ENCODE data around the gene PER1. TPM values are rescaled to one million over a fixed set of nuclear protein-coding genes. Genes with fewer than 3 reads are reported as not detected.
A peak's percentile ranks its signal among the peaks of the same experiment; 100 is the strongest.

PER1 gene
- total and polyA plus RNA-seq, 2 of the 13 experiments (the other 11 are each of a cell fraction or from before 2014, with no cell fraction given) = 2.6 to 3.6 TPM

GRCh38 chr17:8173056-8173870, 21.1 kb upstream of the PER1 start (continued):
- TF ChIP-seq ZNF747 (CRISPR knock-in tag; IDR thresholded peaks at IDR 0.05; ENCODE audit: borderline replicate concordance) (peak; percentile 87), ZMYM4 (CRISPR knock-in tag; IDR thresholded peaks at IDR 0.05) (peak; percentile 76), SAP130 (CRISPR knock-in tag; IDR thresholded peaks at IDR 0.05; ENCODE audit: low read depth) (peak; percentile 92), GATAD1 (CRISPR knock-in tag; IDR thresholded peaks at IDR 0.05) (peak; percentile 83), NFKBIZ (CRISPR knock-in tag; IDR thresholded peaks at IDR 0.05) (peak; percentile 95), EHMT2 (IDR thresholded peaks at IDR 0.05; ENCODE audit: borderline replicate concordance, low read depth, low read length) (no peak), KDM3A (CRISPR knock-in tag; IDR thresholded peaks at IDR 0.05; ENCODE audit: low read depth) (peak; percentile 99), ZNF674 (CRISPR knock-in tag; IDR thresholded peaks at IDR 0.05; ENCODE audit: low read depth) (no peak), CEBPG (CRISPR knock-in tag; IDR thresholded peaks at IDR 0.05) (peak; percentile 93), ARNT (IDR thresholded peaks at IDR 0.05) (no peak), YEATS4 (CRISPR knock-in tag; IDR thresholded peaks at IDR 0.05; ENCODE audit: borderline replicate concordance) (peak; percentile 89), ZNF850 (CRISPR knock-in tag; conservative IDR thresholded peaks at IDR 0.05) (no peak), ZBTB44 (CRISPR knock-in tag; IDR thresholded peaks at IDR 0.05) (peak; percentile 96), ZBTB46 (CRISPR knock-in tag; IDR thresholded peaks at IDR 0.05; ENCODE audit: borderline replicate concordance) (no peak)
- TF ChIP-seq, protein P1, sequence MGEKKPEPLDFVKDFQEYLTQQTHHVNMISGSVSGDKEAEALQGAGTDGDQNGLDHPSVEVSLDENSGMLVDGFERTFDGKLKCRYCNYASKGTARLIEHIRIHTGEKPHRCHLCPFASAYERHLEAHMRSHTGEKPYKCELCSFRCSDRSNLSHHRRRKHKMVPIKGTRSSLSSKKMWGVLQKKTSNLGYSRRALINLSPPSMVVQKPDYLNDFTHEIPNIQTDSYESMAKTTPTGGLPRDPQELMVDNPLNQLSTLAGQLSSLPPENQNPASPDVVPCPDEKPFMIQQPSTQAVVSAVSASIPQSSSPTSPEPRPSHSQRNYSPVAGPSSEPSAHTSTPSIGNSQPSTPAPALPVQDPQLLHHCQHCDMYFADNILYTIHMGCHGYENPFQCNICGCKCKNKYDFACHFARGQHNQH (CRISPR knock-in tag; IDR thresholded peaks at IDR 0.05) = peak; percentile 99
- TF ChIP-seq, protein P2, sequence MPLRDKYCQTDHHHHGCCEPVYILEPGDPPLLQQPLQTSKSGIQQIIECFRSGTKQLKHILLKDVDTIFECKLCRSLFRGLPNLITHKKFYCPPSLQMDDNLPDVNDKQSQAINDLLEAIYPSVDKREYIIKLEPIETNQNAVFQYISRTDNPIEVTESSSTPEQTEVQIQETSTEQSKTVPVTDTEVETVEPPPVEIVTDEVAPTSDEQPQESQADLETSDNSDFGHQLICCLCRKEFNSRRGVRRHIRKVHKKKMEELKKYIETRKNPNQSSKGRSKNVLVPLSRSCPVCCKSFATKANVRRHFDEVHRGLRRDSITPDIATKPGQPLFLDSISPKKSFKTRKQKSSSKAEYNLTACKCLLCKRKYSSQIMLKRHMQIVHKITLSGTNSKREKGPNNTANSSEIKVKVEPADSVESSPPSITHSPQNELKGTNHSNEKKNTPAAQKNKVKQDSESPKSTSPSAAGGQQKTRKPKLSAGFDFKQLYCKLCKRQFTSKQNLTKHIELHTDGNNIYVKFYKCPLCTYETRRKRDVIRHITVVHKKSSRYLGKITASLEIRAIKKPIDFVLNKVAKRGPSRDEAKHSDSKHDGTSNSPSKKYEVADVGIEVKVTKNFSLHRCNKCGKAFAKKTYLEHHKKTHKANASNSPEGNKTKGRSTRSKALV (CRISPR knock-in tag; IDR thresholded peaks at IDR 0.05) = peak; percentile 76; the same call in 1 of the 2 replicates
- TF ChIP-seq, protein P3, sequence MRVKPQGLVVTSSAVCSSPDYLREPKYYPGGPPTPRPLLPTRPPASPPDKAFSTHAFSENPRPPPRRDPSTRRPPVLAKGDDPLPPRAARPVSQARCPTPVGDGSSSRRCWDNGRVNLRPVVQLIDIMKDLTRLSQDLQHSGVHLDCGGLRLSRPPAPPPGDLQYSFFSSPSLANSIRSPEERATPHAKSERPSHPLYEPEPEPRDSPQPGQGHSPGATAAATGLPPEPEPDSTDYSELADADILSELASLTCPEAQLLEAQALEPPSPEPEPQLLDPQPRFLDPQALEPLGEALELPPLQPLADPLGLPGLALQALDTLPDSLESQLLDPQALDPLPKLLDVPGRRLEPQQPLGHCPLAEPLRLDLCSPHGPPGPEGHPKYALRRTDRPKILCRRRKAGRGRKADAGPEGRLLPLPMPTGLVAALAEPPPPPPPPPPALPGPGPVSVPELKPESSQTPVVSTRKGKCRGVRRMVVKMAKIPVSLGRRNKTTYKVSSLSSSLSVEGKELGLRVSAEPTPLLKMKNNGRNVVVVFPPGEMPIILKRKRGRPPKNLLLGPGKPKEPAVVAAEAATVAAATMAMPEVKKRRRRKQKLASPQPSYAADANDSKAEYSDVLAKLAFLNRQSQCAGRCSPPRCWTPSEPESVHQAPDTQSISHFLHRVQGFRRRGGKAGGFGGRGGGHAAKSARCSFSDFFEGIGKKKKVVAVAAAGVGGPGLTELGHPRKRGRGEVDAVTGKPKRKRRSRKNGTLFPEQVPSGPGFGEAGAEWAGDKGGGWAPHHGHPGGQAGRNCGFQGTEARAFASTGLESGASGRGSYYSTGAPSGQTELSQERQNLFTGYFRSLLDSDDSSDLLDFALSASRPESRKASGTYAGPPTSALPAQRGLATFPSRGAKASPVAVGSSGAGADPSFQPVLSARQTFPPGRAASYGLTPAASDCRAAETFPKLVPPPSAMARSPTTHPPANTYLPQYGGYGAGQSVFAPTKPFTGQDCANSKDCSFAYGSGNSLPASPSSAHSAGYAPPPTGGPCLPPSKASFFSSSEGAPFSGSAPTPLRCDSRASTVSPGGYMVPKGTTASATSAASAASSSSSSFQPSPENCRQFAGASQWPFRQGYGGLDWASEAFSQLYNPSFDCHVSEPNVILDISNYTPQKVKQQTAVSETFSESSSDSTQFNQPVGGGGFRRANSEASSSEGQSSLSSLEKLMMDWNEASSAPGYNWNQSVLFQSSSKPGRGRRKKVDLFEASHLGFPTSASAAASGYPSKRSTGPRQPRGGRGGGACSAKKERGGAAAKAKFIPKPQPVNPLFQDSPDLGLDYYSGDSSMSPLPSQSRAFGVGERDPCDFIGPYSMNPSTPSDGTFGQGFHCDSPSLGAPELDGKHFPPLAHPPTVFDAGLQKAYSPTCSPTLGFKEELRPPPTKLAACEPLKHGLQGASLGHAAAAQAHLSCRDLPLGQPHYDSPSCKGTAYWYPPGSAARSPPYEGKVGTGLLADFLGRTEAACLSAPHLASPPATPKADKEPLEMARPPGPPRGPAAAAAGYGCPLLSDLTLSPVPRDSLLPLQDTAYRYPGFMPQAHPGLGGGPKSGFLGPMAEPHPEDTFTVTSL (CRISPR knock-in tag; IDR thresholded peaks at IDR 0.05; ENCODE audit: borderline replicate concordance) = no peak

Data from HepG2 (cell line).